Omental fat pad (tissue), 4 donors: ENCODE data around the gene CFAP251. TPM values are rescaled to one million over a fixed set of nuclear protein-coding genes. Genes with fewer than 3 reads are reported as not detected.
A peak's percentile ranks its signal among the peaks of the same experiment; 100 is the strongest.

Experiments used
- ATAC-seq: fragments of 150-250 bp; one replicate; pipeline ENCODE4 v1.9.1; 2016; ENCODE audit warnings: mild to moderate bottlenecking, moderate library complexity; ENCODE audit not compliant: low FRiP score
- DNase-seq: peaks from one replicate; pipeline ENCODE4 v3.0.0-alpha.2; 2019; ENCODE audit warnings: low spot score
- CTCF ChIP-seq, 3 donors: fragments of 450-650 bp; IDR thresholded peaks; one replicate each; pipeline ENCODE4 v1.5.1; 2016 to 2017; ENCODE audit warnings: antibody characterized with exemption in 3 of 3, mild to moderate bottlenecking in 3 of 3, moderate library complexity in 2 of 3
- total RNA-seq, 4 donors: library from RNA; depleted of rRNA; stranded (reverse); fragments of >200 nt; gene quantifications; one replicate each; pipeline ENCODE4 v1.1.0, GENCODE V29; 2016

Gene CFAP251
- total RNA-seq, 4 donors from 2014 or later: 4.6 to 15.3 (median 7.1) TPM

- ATAC-seq (no peak), DNase-seq (no peak)
- TF ChIP-seq CTCF (IDR thresholded peaks at IDR 0.05): no peak
Measured at GRCh38 chr12:122029620-122030423, 111.4 kb downstream of the CFAP251 start.

DNA sequence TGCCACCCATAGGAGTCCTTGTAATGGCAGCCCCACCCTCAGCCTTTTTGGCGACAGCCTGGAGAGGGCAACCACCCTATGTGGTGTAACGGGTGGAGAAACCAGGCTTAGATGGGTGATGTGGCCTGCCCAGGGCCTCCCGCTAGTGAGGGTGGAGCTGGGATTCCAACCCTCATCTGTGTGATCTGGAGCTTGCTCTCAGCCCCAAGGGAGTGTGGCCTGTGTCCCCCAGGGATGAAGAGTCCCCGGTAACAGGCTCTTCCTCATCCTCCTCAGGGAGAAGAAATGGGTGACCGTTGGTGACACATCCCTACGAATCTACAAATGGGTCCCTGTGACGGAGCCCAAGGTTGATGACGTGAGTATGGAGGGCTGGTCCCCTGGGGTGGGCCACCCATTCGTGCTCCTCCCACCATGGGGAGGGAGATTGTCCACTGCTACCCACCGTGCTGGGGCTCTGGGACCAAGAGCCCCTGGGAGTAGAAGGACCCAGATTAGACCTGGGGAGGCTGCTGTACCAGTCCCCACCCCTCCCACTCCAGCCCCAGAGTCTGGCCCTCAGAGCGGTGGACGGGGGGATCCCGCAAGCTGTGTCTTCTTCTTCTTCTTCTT lies 112.1 kb downstream of the CFAP251 start:
- ATAC-seq: no peak

DNA sequence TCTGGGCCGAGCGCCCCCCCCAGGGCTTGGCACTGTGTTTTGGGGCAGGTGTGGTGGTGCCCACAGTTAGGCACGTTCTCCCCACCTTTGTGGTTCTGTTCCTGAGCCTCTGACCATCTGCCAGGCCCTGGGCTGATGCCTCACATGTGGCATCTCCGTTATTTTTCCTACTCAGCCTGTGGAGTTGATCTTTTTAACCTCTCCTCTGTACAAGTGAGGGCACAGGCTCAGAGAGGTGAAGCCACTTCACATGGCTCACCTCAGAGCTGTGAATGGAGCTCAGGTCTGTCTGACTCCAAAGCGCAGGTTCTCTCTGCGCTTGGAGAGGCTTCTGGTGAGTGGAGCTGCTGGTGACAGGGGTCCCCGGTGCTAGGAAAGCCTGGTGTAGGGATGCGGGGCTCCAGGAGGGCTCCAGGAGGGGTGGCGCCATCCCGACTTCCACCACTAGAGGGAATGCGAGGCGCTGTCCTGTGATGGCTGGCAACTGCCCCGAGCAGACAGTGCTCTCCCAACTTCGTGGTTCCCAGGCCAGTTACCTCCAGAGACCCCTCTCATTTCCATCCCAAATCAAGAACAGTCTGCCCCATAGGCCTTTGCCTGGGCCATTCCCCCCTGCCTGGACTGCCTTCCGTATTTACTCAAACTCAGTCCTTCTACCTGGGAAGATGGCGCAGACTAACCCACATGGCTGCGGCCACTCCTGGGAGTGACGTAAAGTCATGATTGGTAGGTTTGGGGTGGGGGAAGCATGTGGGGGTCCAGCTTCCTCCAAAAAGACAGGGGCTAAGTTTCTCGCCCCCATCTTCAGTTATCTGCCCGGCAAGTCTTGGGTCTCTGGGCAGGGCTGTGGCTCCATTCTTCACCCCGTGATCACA lies 113.2 kb downstream of the CFAP251 start:
- DNase-seq: peak; percentile 41
- peak; percentile 41 for ATAC-seq
- TF ChIP-seq CTCF (IDR thresholded peaks at IDR 0.05): no peak

More for the DNA sequence above, 112.1 kb downstream of the CFAP251 start:
- DNase-seq: no peak
- no peak for TF ChIP-seq CTCF (IDR thresholded peaks at IDR 0.05)

GRCh38 chr12:122032580-122032979 lies 114.2 kb downstream of the CFAP251 start:
- ATAC-seq: no peak

GRCh38 chr12:122035292-122035691 lies 116.9 kb downstream of the CFAP251 start:
- no peak for DNase-seq
- no peak for TF ChIP-seq CTCF (IDR thresholded peaks at IDR 0.05)
- peak; percentile 37 for ATAC-seq

More at GRCh38 chr12:122032580-122032979, 114.2 kb downstream of the CFAP251 start:
- no peak for DNase-seq
- no peak for TF ChIP-seq CTCF (IDR thresholded peaks at IDR 0.05)

DNA sequence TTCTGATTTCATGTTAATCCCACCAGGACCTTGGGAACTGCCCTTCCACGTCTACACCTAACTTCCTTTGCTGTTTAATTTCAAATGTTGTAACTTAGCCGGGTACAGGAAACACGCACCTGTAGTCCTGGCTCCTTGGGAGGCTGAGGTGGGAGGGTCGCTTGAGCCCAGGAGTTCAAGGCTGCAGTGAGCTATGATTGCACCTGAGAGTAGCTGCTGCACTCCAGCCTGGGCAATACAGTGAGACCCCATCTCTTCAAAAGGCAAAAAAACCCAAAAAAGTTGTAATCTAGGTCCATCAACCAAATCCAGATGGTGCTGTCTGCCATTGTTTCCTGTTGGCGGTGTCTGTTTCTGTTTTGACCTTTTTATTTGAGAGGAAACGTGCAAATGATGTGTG lies 117.8 kb downstream of the CFAP251 start:
- no peak for DNase-seq
- ATAC-seq: no peak
- TF ChIP-seq CTCF (IDR thresholded peaks at IDR 0.05): no peak
